Uterus (tissue), 2 donors: ENCODE results near the gene SPATA24.

Experiments
- POLR2A ChIP-seq, 2 donors: fragments of 450-650 bp; IDR thresholded peaks; one replicate each; pipeline ENCODE4 v1.6.1; 2016; ENCODE audit warnings: antibody characterized with exemption in 2 of 2, mild to moderate bottlenecking in 1 of 2, moderate library complexity in 1 of 2
- TF ChIP-seq, protein P1 (sequence below), 4 experiments: fragments of 200-600 bp in 2 of 4; fragments of 450-650 bp in 2 of 4; sonication (generic) in 2 of 4; IDR thresholded peaks; one replicate each; pipeline ENCODE4 v1.5.1; 2016 to 2019; ENCODE audit warnings: antibody characterized with exemption in 4 of 4, mild to moderate bottlenecking in 2 of 4, moderate library complexity in 1 of 4

DNA sequence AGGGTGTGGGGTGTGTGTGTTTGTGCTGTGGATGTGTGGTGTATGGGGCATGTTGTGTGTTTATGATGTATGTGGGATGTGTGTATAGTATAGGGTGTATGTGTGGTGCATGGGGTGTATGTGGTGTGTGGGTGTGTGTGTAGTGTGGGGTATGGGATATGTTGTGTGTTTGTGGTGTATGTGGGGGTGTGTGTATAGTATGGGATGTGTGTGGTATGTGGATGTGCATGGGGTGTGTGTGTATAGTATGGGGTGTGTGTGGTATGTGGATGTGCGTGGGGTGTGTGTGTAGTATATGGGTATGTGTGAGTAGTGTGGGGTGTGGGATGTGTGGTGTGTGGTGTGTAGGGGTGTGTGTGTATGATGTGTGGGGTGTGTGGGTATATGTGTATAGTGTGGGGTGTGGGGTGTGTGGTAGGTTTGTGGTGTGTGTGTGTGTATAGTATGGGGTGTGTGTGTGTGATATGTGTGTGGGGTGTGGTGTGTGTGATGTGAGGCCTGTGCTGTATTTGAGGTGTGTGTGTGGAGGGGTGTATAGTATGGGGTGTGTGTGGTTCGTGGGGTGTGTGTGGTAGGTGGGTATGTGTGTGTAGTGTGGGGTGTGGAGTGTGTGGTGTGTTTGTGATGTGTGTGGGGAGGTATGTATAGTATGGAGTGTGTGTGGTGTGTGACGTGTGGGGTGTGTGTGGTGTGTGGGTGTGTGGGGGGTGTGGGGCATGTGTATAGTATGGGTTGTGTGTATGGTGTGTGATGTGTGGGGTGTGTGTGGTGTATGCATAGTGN lies 48.2 kb upstream of the SPATA24 start:
- TF ChIP-seq, protein P1, sequence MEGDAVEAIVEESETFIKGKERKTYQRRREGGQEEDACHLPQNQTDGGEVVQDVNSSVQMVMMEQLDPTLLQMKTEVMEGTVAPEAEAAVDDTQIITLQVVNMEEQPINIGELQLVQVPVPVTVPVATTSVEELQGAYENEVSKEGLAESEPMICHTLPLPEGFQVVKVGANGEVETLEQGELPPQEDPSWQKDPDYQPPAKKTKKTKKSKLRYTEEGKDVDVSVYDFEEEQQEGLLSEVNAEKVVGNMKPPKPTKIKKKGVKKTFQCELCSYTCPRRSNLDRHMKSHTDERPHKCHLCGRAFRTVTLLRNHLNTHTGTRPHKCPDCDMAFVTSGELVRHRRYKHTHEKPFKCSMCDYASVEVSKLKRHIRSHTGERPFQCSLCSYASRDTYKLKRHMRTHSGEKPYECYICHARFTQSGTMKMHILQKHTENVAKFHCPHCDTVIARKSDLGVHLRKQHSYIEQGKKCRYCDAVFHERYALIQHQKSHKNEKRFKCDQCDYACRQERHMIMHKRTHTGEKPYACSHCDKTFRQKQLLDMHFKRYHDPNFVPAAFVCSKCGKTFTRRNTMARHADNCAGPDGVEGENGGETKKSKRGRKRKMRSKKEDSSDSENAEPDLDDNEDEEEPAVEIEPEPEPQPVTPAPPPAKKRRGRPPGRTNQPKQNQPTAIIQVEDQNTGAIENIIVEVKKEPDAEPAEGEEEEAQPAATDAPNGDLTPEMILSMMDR (IDR thresholded peaks at IDR 0.05), result no peak
- no peak for TF ChIP-seq POLR2A (IDR thresholded peaks at IDR 0.05)
